Activated T-helper 1 cell treated with anti-CD3 and anti-CD28 coated beads, Interleukin-2, amount 50 U/mL, for 16 hours (primary cell): ENCODE measurements around the gene OR4A47.
"Not testable (repeated sequence)": the region's sequence is repeated elsewhere in the genome, so short reads cannot be mapped to it uniquely, and the experiment has no call there.

Experiments used
- DNase-seq, 2 donors: peaks; one replicate each; pipeline ENCODE4 v3.0.0-alpha.2; 2020; ENCODE audit warnings: low read depth in 1 of 2, low spot score in 1 of 2

The OR4A47 gene

DNA sequence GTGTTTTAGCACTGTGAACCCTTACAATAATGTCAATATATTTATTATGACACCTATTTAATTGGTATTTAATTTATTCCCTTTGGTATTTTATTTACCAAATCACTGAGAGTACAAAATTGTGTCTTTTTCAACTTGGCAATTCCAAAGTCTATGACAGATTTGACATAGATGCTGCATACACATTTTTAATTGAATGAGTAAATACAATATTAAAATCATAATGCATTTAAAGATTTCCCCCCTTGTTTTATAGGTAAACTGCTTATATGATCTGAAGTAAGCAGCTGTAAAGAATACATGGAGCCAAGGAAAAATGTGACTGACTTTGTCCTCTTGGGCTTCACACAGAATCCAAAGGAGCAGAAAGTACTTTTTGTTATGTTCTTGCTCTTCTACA lies at the start of gene OR4A47:
TSS of gene OR4A47 (plus strand) at position 301 of the 400 bp plus-strand sequence. CDS start at position 301, 0 bp downstream.
- DNase-seq: not testable (repeated sequence)

DNA sequence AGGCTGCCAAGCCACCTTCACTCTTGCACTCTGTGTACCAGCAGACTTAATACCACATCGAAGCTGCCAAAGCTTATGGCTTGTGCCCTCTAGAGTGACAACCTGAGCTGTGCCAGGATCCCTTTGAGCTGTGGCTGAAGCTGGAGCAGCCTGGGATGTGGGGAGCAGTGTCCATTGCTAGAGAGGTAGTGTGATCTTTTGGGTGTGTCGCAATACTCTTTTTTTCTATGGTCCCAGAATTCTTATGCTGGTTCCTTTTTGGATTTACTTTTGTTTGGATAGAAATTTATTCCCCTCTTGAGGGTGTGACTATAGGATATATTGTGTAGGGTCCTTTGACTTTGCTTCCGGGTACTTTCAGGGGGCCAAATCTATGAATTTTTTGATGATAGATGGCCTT lies 32.7 kb upstream of the OR4A47 start:
- not testable (repeated sequence) for DNase-seq

DNA sequence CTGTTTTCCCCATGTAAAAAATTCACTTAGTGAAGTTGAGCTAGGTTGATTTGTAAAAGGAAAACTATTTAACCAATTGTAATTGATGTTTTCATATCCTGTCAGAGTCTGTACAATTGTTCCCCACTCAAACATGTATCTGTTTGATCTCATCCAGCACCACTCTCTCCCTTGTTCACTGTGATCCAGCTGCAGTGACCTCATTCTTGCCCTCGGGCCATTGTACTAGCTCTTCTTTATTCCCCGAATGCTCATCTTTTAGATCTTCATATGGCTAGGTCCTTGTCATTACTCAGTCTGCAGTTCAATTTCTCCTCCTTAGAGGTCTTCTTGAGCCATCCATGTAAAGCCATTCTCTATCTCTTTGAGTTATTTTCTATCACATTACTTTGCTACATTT lies 14.6 kb upstream of the OR4A47 start:
- DNase-seq: not testable (repeated sequence)

DNA sequence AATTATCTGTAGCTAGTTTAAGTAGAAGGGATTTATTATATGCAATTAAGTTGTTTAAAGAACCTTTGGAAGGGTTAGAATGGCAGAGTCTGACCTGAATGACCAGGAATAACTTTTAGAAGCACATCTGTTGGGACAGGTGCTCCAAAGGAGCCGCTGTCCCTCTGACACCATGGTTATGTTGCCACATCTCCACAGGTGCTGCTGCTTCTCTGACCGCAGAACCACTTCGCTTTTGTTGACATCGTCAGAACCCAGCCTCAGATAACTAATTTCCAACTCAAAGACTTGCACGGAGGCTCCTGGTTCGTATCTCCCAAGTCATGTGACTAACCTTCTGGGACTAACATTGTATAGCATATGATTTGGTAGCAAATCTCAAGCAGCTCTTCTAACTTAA lies 13.9 kb upstream of the OR4A47 start:
- DNase-seq: not testable (repeated sequence)

- DNase-seq: not testable (repeated sequence)
Measured at GRCh38 chr11:48506169-48506568, 17.6 kb downstream of the OR4A47 start.

GRCh38 chr11:48538991-48539390 lies 50.4 kb downstream of the OR4A47 start:
- no peak for DNase-seq
